ENCODE measurements around the gene MRPS11.

DNA sequence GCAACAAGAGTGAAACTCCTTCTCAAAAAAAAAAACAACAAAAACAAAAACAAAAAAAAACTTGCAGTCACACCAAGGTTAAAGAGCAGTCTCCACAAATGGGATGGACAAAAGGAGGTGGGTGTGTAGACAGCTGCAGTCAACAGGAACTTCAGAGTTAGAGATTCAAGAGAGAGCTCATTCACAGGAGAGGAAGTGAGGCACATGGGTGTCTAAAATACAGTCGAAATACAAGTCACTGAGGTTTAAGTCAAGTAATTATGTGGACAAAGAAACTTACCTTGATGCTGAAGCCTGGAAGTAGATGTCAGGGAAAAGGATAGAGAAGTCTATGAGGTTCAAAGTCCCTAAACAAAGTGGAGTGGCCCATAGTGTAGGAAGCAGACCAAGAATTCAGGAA lies 14.8 kb downstream of the MRPS11 start:
- TF ChIP-seq TCF4 (CRISPR knock-in tag; IDR thresholded peaks at IDR 0.05; ENCODE audit: borderline replicate concordance) = no peak
- TF ChIP-seq, protein P1, sequence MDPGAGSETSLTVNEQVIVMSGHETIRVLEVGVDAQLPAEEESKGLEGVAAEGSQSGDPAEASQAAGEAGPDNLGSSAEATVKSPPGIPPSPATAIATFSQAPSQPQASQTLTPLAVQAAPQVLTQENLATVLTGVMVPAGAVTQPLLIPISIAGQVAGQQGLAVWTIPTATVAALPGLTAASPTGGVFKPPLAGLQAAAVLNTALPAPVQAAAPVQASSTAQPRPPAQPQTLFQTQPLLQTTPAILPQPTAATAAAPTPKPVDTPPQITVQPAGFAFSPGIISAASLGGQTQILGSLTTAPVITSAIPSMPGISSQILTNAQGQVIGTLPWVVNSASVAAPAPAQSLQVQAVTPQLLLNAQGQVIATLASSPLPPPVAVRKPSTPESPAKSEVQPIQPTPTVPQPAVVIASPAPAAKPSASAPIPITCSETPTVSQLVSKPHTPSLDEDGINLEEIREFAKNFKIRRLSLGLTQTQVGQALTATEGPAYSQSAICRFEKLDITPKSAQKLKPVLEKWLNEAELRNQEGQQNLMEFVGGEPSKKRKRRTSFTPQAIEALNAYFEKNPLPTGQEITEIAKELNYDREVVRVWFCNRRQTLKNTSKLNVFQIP (CRISPR knock-in tag; IDR thresholded peaks at IDR 0.05; ENCODE audit: borderline replicate concordance, low read depth) = no peak
- TF ChIP-seq, protein P2, sequence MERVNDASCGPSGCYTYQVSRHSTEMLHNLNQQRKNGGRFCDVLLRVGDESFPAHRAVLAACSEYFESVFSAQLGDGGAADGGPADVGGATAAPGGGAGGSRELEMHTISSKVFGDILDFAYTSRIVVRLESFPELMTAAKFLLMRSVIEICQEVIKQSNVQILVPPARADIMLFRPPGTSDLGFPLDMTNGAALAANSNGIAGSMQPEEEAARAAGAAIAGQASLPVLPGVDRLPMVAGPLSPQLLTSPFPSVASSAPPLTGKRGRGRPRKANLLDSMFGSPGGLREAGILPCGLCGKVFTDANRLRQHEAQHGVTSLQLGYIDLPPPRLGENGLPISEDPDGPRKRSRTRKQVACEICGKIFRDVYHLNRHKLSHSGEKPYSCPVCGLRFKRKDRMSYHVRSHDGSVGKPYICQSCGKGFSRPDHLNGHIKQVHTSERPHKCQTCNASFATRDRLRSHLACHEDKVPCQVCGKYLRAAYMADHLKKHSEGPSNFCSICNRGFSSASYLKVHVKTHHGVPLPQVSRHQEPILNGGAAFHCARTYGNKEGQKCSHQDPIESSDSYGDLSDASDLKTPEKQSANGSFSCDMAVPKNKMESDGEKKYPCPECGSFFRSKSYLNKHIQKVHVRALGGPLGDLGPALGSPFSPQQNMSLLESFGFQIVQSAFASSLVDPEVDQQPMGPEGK (CRISPR knock-in tag; IDR thresholded peaks at IDR 0.05; ENCODE audit: borderline replicate concordance) = no peak
- no peak for TF ChIP-seq RARB (CRISPR knock-in tag; IDR thresholded peaks at IDR 0.05)
- TF ChIP-seq ISL1 (CRISPR knock-in tag; IDR thresholded peaks at IDR 0.05) = no peak
- no peak for TF ChIP-seq BACH2 (CRISPR knock-in tag; IDR thresholded peaks at IDR 0.05; ENCODE audit: borderline replicate concordance)
- TF ChIP-seq ZNF8 (CRISPR knock-in tag; IDR thresholded peaks at IDR 0.05) = no peak
- TF ChIP-seq, protein P3, sequence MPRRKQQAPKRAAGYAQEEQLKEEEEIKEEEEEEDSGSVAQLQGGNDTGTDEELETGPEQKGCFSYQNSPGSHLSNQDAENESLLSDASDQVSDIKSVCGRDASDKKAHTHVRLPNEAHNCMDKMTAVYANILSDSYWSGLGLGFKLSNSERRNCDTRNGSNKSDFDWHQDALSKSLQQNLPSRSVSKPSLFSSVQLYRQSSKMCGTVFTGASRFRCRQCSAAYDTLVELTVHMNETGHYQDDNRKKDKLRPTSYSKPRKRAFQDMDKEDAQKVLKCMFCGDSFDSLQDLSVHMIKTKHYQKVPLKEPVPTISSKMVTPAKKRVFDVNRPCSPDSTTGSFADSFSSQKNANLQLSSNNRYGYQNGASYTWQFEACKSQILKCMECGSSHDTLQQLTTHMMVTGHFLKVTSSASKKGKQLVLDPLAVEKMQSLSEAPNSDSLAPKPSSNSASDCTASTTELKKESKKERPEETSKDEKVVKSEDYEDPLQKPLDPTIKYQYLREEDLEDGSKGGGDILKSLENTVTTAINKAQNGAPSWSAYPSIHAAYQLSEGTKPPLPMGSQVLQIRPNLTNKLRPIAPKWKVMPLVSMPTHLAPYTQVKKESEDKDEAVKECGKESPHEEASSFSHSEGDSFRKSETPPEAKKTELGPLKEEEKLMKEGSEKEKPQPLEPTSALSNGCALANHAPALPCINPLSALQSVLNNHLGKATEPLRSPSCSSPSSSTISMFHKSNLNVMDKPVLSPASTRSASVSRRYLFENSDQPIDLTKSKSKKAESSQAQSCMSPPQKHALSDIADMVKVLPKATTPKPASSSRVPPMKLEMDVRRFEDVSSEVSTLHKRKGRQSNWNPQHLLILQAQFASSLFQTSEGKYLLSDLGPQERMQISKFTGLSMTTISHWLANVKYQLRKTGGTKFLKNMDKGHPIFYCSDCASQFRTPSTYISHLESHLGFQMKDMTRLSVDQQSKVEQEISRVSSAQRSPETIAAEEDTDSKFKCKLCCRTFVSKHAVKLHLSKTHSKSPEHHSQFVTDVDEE (CRISPR knock-in tag; IDR thresholded peaks at IDR 0.05) = no peak
- TF ChIP-seq GLIS3 (CRISPR knock-in tag; IDR thresholded peaks at IDR 0.05) = no peak
- no peak for TF ChIP-seq SNAI2 (CRISPR knock-in tag; IDR thresholded peaks at IDR 0.05)
- TF ChIP-seq, protein P4, sequence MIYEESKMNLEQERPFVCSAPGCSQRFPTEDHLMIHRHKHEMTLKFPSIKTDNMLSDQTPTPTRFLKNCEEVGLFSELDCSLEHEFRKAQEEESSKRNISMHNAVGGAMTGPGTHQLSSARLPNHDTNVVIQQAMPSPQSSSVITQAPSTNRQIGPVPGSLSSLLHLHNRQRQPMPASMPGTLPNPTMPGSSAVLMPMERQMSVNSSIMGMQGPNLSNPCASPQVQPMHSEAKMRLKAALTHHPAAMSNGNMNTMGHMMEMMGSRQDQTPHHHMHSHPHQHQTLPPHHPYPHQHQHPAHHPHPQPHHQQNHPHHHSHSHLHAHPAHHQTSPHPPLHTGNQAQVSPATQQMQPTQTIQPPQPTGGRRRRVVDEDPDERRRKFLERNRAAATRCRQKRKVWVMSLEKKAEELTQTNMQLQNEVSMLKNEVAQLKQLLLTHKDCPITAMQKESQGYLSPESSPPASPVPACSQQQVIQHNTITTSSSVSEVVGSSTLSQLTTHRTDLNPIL (CRISPR knock-in tag; IDR thresholded peaks at IDR 0.05; ENCODE audit: low read depth) = no peak
- no peak for TF ChIP-seq ZC3H10 (CRISPR knock-in tag; IDR thresholded peaks at IDR 0.05)
- TF ChIP-seq ESRRG (CRISPR knock-in tag; IDR thresholded peaks at IDR 0.05) = no peak
